Neural crest cell (in vitro differentiated cells): ENCODE data around the gene PLEKHO2. TPM values are rescaled to one million over a fixed set of nuclear protein-coding genes. Genes with fewer than 3 reads are reported as not detected.

Experiments used
- DNase-seq: peaks from one replicate; pipeline ENCODE4 v3.0.0; 2021; ENCODE audit warnings: low read depth, mixed read lengths, low spot score
- H3K27ac Mint-ChIP-seq: one replicate; pipeline ENCODE4 v1.8.0; 2021; ENCODE audit warnings: mild to moderate bottlenecking, mixed read lengths; ENCODE audit not compliant: unreplicated experiment
- H3K27me3 Mint-ChIP-seq: 2 replicates; pipeline ENCODE4 v1.8.0; 2021; ENCODE audit warnings: low read depth, mild to moderate bottlenecking, mixed read lengths
- H3K36me3 Mint-ChIP-seq: 2 replicates; pipeline ENCODE4 v1.8.0; 2021; ENCODE audit warnings: low read depth, mild to moderate bottlenecking, mixed read lengths
- H3K4me1 Mint-ChIP-seq: 2 replicates; pipeline ENCODE4 v1.8.0; 2021; ENCODE audit warnings: mixed read lengths
- H3K4me3 Mint-ChIP-seq: one replicate; pipeline ENCODE4 v1.8.0; 2021; ENCODE audit warnings: mild to moderate bottlenecking, mixed read lengths
- H3K9me3 Mint-ChIP-seq: 2 replicates; pipeline ENCODE4 v1.8.0; 2021; ENCODE audit warnings: mixed read lengths
- total RNA-seq: library from RNA; stranded (reverse); gene quantifications from 2 replicates; pipeline ENCODE4 v1.2.1, GENCODE V29; 2021
- TF ChIP-seq, protein P1 (sequence below): fragments of 200-600 bp; sonication (generic); conservative IDR thresholded peaks from 2 replicates; pipeline ENCODE4 v1.5.0; 2021; ENCODE audit warnings: antibody characterized with exemption, mild to moderate bottlenecking

Gene PLEKHO2
- total RNA-seq, 1 donor from 2014 or later = 18.2 TPM

DNA sequence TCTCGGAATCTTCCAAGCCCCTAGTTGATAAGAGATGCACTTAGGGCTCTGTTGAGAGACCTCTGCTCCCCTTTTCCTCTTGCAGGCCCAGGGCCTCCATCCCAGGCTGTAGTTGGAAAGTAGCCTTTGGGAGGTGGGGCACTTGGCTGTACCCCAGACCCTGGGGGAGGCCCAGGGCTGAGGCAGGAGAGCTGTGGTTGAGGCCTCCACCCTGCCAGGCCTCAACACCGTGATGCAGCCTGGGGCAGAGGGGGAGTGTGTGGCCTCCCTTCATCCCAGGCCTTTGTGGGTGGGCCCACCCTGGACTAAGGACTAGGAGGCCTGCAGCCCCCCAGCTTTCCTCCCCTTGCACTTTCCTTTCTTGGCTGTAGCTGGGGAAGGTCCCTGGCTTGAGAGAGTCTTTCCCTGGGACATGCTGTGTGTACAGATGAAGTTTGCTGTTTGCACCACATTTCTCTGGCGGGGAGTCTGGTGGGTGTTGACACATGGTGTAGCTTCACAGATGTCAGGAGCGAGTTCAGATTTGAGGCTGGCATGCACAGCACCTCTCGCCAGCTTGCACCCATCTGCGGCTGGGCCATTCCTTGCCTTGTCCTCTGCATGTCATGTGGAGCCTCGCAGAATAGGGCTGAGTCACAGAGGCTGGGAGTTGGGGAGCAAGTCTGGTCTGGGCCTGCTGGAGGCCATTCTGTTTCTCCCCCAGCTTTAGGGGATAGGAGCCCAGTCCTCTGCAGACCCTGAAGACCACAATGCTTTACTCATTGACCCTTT is 13.7 kb downstream of the PLEKHO2 start:
- Mint-ChIP-seq H3K27me3 (peaks cover 29% of the 10 kb centered on the region), H3K9me3 (no peaks in the 10 kb centered on the region), H3K36me3 (peaks cover 23% of the 10 kb centered on the region), H3K4me1 (peaks cover 48% of the 10 kb centered on the region), H3K4me3 (no peak overlapping the region), H3K27ac (peak overlapping the region; percentile 10)
- DNase-seq = no peak
- TF ChIP-seq, protein P1, sequence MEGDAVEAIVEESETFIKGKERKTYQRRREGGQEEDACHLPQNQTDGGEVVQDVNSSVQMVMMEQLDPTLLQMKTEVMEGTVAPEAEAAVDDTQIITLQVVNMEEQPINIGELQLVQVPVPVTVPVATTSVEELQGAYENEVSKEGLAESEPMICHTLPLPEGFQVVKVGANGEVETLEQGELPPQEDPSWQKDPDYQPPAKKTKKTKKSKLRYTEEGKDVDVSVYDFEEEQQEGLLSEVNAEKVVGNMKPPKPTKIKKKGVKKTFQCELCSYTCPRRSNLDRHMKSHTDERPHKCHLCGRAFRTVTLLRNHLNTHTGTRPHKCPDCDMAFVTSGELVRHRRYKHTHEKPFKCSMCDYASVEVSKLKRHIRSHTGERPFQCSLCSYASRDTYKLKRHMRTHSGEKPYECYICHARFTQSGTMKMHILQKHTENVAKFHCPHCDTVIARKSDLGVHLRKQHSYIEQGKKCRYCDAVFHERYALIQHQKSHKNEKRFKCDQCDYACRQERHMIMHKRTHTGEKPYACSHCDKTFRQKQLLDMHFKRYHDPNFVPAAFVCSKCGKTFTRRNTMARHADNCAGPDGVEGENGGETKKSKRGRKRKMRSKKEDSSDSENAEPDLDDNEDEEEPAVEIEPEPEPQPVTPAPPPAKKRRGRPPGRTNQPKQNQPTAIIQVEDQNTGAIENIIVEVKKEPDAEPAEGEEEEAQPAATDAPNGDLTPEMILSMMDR = no peak

DNA sequence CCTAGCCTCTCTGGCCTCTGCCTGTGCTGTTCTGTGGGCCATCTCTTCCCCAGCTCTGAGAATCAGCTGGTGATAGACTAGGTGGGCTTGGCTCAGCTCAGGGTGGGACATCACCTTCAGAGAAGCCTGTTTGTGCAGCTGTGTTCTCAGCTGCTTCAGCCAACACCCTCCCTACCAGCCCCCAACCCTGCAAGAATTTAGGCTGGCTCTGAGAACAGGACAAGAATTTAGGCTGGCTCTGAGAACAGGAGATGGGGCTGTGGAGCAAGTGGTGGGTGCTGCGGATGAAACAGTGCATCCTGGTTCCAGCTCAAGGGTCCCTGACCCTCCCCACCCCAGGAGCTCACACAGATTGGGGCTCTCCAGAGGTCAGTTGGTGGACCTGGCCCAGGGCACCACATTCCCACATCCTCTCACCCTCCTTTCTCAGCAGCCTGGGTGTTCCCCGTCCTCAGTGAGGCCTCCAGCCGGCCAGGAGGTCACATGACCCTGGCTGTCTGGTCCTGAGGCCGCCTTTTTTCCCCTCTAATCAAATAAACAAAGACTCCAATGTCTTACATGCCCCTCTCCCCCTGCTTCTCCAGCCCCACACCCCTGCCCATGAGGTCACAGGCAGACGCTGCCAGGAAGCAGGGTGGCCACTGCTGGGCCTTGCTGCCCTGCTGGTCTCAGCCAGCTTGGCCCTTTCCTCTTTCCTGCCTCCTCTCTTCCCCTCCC is 14.9 kb downstream of the PLEKHO2 start:
- TF ChIP-seq, protein P1 = no peak
- peaks cover 29% of the 10 kb centered on the region for H3K27me3 Mint-ChIP-seq
- H3K9me3 Mint-ChIP-seq = no peaks in the 10 kb centered on the region
- H3K27ac Mint-ChIP-seq = peak overlapping the region; percentile 98
- DNase-seq = peak; percentile 44
- peaks cover 48% of the 10 kb centered on the region for H3K4me1 Mint-ChIP-seq
- peak overlapping the region; percentile 83 for H3K4me3 Mint-ChIP-seq
- peaks cover 21% of the 10 kb centered on the region for H3K36me3 Mint-ChIP-seq

DNA sequence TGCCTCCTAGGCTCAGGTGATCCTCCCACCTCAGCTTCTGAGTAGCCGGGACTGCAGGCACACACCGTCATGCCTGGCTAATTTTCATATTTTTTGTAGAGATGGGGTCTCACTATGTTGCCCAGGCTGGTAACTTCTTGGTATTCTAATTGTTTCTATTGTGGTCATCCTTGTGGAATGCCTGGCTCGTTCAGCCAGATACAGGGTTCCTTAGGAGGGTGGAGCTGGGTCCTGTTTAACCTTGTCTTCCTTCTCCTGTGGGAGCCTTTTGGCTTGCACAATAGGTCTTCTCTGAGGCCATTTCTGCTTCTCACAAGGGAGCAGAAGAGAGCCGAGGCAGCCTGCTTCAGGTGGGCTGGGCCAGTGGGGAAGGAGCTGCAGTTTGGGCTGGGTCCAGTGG is 15.7 kb downstream of the PLEKHO2 start:
- DNase-seq = no peak
- H3K27me3 Mint-ChIP-seq = peaks cover 26% of the 10 kb centered on the region
- peaks cover 43% of the 10 kb centered on the region for H3K4me1 Mint-ChIP-seq
- H3K27ac Mint-ChIP-seq = peak overlapping the region; percentile 98
- H3K36me3 Mint-ChIP-seq = peaks cover 17% of the 10 kb centered on the region
- TF ChIP-seq, protein P1 = no peak
- no peaks in the 10 kb centered on the region for H3K9me3 Mint-ChIP-seq
- peak overlapping the region; percentile 83 for H3K4me3 Mint-ChIP-seq

DNA sequence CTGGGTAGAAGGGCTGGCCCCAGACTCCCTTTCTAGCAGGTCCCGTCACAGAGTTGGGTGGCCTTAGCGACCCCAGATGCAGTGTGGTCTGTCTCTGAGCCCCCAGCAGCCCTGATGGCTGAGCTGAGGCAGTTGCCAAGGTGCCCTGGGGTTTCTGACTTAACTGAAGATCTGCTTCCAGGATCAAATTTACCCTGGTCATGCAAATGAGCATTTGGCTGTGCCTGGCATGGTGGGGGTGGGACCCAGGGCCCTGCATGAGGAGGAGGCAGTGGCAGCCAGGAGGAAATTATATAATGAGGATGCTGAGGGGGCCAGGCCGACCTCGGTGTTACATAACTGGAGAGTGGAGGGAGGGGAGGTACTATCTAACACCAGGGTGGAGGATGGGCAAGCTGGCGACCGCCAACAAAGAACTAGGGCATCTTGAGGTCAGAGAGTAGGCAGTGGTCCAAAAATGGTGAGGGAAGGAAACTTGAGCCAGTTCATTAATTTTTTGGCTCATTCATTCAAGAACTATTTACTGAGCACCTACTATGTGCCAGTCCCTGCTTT is 16.4 kb downstream of the PLEKHO2 start:
- H3K27me3 Mint-ChIP-seq = peaks cover 26% of the 10 kb centered on the region
- peak overlapping the region; percentile 27 for H3K27ac Mint-ChIP-seq
- TF ChIP-seq, protein P1 = no peak
- DNase-seq = no peak
- H3K4me1 Mint-ChIP-seq = peaks cover 44% of the 10 kb centered on the region
- no peaks in the 10 kb centered on the region for H3K9me3 Mint-ChIP-seq
- H3K4me3 Mint-ChIP-seq = peak overlapping the region; percentile 83
- peaks cover 17% of the 10 kb centered on the region for H3K36me3 Mint-ChIP-seq

DNA sequence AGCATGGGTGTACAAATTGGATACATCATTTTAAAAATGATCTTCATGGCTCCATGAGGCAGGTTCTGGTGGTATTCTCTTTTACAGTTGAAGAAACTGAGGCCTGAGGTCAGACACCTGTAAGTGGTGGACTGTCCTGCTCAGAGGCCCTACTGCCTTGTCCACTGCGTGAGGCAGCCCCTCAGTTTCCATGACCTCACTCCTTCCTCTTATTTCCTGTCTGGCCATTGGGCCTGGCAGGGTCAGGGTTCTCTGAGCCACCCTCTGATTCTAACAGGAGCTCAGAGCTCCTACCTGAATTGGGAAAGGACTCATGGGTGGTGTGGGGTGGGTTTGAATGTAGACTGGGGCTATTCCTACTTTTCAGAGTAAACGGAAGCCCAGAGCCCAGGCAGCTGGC is 17.5 kb downstream of the PLEKHO2 start:
- no peak for DNase-seq
- TF ChIP-seq, protein P1 = no peak
- Mint-ChIP-seq H3K27me3 (peaks cover 22% of the 10 kb centered on the region), H3K36me3 (peaks cover 17% of the 10 kb centered on the region), H3K27ac (no peak overlapping the region), H3K4me1 (peaks cover 45% of the 10 kb centered on the region), H3K4me3 (no peak overlapping the region), H3K9me3 (no peaks in the 10 kb centered on the region)
